Measurements from ENCODE around the gene BCL2L13.
"Not testable (repeated sequence)": the region's sequence is repeated elsewhere in the genome, so short reads cannot be mapped to it uniquely, and the experiment has no call there.

The BCL2L13 gene

GRCh38 chr22:17636850-17637249 is 1.7 kb upstream of the BCL2L13 start:
- not testable (repeated sequence) for DNase-seq (ENCODE audit: low read depth in 2 of 2)

GRCh38 chr22:17637490-17638181 is 921 bp upstream of the BCL2L13 start:
- no peak for DNase-seq (ENCODE audit: low read depth in 2 of 2)

GRCh38 chr22:17638182-17638431 is 450 bp upstream of the BCL2L13 start:
- no peak for DNase-seq (ENCODE audit: low read depth in 2 of 2)

GRCh38 chr22:17639247-17639741 is 737 bp downstream of the BCL2L13 start:
- DNase-seq (ENCODE audit: low read depth in 2 of 2): no peak

GRCh38 chr22:17641269-17641668 is 2.7 kb downstream of the BCL2L13 start:
- no peak for DNase-seq (ENCODE audit: low read depth in 2 of 2)

- not testable (repeated sequence) for DNase-seq (ENCODE audit: low read depth in 2 of 2)
Observed at GRCh38 chr22:17642357-17642756, 3.8 kb downstream of the BCL2L13 start.

GRCh38 chr22:17647452-17647851 is 8.9 kb downstream of the BCL2L13 start:
- no peak for DNase-seq (ENCODE audit: low read depth in 2 of 2)

GRCh38 chr22:17647991-17648390 is 9.4 kb downstream of the BCL2L13 start:
- DNase-seq (ENCODE audit: low read depth in 2 of 2): no peak

- no peak for DNase-seq (ENCODE audit: low read depth in 2 of 2)
Observed at GRCh38 chr22:17648569-17648968, 10.0 kb downstream of the BCL2L13 start.

- no peak for DNase-seq (ENCODE audit: low read depth in 2 of 2)
Observed at GRCh38 chr22:17655289-17655688, 16.7 kb downstream of the BCL2L13 start.

GRCh38 chr22:17656870-17657395 is 18.4 kb downstream of the BCL2L13 start:
- no peak for DNase-seq (ENCODE audit: low read depth in 2 of 2)

- DNase-seq (ENCODE audit: low read depth in 2 of 2): no peak
Observed at GRCh38 chr22:17664414-17665055, 26.0 kb downstream of the BCL2L13 start.

- DNase-seq (ENCODE audit: low read depth in 2 of 2): no peak
Observed at GRCh38 chr22:17665248-17665647, 26.7 kb downstream of the BCL2L13 start.

GRCh38 chr22:17665854-17666253 is 27.3 kb downstream of the BCL2L13 start:
- no peak for DNase-seq (ENCODE audit: low read depth in 2 of 2)

- DNase-seq (ENCODE audit: low read depth in 2 of 2): not testable (repeated sequence)
Observed at GRCh38 chr22:17671521-17672092, 33.0 kb downstream of the BCL2L13 start.

GRCh38 chr22:17672417-17672991 is 33.9 kb downstream of the BCL2L13 start:
- no peak for DNase-seq (ENCODE audit: low read depth in 2 of 2)

- DNase-seq (ENCODE audit: low read depth in 2 of 2): no peak
Observed at GRCh38 chr22:17674152-17674551, 35.6 kb downstream of the BCL2L13 start.

GRCh38 chr22:17675584-17675983 is 37.0 kb downstream of the BCL2L13 start:
- no peak for DNase-seq (ENCODE audit: low read depth in 2 of 2)

- DNase-seq (ENCODE audit: low read depth in 2 of 2): no peak
Observed at GRCh38 chr22:17678817-17679385, 40.3 kb downstream of the BCL2L13 start.

- DNase-seq (ENCODE audit: low read depth in 2 of 2): no peak
Observed at GRCh38 chr22:17684245-17684644, 45.7 kb downstream of the BCL2L13 start.

GRCh38 chr22:17692841-17693240 is 54.3 kb downstream of the BCL2L13 start:
- no peak for DNase-seq (ENCODE audit: low read depth in 2 of 2)

GRCh38 chr22:17694193-17694592 is 55.6 kb downstream of the BCL2L13 start:
- DNase-seq (ENCODE audit: low read depth in 2 of 2): no peak

Measured in stimulated activated CD4-positive, alpha-beta T cell treated with anti-CD3 and anti-CD28 coated beads, Interleukin-1b, Interleukin-23, amount 100 ng/mL, for 4 hours (primary cell).